Stimulated activated CD8-positive, alpha-beta memory T cell treated with anti-CD3 and anti-CD28 coated beads, Interleukin-12 subunit alpha, Interleukin-12 subunit beta, amount 100 ng/mL, for 1 hour (primary cell): ENCODE results near the gene ARID4B.
A peak's percentile ranks its signal among the peaks of the same experiment; 100 is the strongest.
"Not testable (repeated sequence)": the region's sequence is repeated elsewhere in the genome, so short reads cannot be mapped to it uniquely, and the experiment has no call there.

Experiments
- DNase-seq: peaks from one replicate; pipeline ENCODE4 v3.0.0-alpha.2; 2020; ENCODE audit warnings: low read depth

ARID4B gene, protein sequence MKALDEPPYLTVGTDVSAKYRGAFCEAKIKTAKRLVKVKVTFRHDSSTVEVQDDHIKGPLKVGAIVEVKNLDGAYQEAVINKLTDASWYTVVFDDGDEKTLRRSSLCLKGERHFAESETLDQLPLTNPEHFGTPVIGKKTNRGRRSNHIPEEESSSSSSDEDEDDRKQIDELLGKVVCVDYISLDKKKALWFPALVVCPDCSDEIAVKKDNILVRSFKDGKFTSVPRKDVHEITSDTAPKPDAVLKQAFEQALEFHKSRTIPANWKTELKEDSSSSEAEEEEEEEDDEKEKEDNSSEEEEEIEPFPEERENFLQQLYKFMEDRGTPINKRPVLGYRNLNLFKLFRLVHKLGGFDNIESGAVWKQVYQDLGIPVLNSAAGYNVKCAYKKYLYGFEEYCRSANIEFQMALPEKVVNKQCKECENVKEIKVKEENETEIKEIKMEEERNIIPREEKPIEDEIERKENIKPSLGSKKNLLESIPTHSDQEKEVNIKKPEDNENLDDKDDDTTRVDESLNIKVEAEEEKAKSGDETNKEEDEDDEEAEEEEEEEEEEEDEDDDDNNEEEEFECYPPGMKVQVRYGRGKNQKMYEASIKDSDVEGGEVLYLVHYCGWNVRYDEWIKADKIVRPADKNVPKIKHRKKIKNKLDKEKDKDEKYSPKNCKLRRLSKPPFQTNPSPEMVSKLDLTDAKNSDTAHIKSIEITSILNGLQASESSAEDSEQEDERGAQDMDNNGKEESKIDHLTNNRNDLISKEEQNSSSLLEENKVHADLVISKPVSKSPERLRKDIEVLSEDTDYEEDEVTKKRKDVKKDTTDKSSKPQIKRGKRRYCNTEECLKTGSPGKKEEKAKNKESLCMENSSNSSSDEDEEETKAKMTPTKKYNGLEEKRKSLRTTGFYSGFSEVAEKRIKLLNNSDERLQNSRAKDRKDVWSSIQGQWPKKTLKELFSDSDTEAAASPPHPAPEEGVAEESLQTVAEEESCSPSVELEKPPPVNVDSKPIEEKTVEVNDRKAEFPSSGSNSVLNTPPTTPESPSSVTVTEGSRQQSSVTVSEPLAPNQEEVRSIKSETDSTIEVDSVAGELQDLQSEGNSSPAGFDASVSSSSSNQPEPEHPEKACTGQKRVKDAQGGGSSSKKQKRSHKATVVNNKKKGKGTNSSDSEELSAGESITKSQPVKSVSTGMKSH (N-terminal part only)

DNA sequence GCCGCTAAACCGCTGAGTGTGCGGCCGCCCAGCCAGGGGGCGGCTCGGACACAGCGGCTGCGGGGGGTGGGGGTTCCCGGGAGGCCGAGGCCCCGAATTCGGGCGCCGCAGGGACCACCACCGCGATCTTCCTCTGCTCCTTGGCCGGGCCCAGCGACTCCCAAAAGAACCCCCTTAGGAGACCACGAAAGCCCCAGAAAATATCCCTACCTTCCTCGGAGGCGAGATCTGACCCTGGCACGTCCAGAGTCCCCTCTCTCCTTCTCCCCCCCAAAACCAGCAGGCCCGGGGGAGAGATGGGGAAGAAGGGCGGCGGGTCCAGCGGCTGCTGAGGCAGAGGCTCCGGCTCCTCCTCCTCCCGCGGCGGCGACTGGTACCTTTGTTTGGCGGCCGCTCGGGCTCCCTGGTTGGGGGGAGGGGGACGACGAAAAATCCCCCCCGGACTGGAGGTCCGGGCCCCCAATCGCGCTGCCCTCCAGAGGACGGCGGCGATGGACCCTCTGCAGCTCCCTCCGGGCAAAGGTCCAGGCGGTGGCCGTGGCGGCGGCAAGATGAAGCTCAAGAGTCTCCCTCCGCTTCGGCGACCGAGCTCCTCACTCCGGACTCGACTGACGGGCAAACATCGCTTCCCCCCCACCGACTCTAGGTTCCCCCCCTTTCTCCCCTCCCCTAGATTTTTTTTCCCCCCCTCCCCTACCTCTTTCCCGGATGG is at the start of gene ARID4B:
Gene ARID4B (minus strand): TSS at position 621 of the 712 bp plus-strand sequence. CDS start 1,260 bp downstream, outside the sequence.
- no peak for DNase-seq

DNA sequence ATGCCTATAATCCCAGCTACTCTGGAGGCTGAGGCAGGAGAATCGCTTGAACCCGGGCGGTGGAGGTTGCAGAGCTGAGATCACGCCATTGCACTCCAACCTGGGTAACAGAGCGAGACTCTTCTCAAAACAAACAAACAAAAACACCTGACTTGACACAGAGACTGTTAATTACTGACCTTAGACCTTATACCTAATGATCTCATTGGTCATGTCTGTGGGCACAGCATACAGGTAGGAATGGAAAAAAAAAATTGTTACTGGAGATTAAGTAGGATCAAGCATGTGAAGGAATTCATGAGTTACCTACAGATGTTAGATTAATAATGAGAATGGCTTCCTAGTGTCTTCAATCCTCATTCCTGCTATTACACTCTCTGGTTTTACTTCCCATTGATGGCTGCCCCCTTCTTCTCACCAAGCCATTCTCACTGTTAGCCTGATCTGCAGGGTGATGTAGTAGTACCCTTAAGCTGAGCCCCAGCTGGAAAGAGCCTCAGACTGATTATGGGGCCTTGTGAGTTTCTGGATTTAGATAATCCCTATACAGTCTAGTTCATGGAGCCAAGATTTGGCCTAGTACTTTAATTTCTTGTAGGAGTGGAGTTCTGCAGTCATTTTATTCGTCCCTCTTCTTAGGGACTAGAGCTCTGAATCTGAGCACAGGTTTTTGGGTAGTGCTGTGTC is 48.1 kb upstream of the ARID4B start:
- DNase-seq: no peak

DNA sequence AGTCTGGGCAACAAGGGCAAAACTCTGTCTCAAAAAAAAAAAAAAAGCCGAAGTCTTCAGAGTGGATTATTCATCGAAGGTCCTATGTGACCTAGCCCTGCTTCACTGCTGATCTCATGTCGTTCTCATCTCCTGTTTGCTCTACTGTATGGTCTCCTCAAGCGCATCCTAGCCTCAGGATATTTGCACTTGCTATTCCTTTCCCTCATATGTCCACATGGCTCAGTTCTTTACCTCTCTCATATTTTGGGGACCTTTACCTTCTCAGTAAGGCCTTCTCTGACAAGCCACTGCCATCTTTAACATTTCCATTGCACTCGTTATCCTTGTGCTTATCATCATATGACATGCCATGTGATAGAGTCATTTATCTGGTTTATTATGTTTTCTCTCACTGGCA is 41.8 kb upstream of the ARID4B start:
- no peak for DNase-seq

DNA sequence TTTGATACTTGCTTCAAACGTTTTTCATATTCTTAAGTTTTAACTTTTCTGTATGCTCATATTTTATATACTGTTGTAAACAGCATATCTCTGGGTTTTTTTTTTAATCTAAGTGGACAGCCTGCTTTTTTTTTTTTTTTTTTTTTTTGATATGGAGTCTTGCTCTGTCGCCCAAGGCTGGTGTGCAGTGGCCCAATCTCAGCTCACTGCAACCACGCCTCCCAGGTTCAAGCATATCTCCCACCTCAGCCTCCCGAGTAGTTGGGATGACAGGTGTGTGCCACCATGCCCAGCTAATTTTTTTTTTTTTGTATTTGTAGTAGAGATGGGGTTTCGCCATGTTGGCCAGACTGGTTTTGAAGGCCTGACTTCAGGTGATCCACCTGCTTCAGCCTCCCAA is 40.4 kb upstream of the ARID4B start:
- DNase-seq: no peak

DNA sequence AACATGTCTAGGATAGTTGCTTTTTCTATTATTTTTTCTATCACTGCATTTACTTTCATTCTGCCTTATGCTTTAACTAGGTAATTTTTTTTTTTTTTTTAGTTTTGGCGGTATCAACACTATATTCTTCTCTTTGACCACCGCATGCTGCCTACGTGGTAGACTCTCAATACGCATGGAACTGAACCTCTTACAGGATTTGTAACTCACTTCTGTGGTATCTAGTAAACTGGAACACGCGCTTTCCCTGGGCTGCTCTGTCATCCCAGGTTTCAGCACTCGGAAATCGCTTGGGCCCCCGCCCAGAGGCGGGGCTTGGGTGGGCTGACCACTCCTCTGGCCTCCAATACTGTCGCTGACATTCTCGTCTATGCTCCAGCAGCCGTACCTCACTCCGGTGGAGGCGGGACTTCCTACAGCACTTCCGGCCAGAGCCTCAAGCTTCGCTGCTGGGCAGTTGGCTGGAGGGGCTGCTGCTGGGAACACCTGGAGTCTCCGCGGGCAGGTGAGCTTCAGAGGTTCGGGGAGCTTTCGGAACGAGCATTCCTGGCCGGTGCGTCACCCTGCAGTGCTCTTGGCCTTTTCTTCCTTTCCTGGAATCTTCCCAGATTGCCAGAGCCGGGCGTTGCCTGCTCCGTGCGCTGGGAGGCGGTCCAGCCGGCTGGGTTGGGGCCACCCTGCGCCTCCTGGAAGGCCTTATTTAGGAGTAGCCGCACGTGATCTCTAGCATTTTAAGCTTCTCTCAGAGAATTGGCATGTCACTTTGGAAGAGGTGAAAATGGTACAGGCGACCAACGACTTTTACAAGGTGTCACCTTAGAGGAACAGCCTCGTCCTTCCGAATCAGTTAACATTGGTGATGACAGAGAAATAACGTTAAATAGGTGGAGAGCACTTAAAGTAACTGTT is 39.3 kb upstream of the ARID4B start, which contains the start of gene TBCE:
Gene TBCE (plus strand): TSS at position 428 of the 909 bp plus-strand sequence. CDS start 12,623 bp downstream, outside the sequence.
- peak; percentile 71 for DNase-seq

GRCh38 chr1:235366286-235366685 is 38.3 kb upstream of the ARID4B start:
- no peak for DNase-seq

DNA sequence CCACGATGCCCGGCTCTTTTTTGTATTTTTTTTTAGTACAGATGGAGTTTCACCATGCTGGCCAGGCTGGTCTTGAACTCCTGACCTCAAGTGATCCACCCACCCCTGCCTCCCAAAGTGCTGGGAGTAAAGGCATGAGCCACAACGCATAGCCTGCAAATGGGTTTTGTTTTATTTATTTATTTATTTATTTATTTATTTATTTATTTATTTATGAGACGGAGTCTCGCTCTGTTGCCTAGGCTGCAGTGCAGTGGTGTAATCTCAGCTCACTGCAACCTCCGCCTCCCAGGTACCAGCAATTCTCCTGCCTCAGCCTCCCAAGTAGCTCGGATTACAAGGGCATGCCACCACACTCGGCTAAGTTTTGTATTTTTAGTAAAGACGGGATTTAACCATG is 36.2 kb upstream of the ARID4B start:
- not testable (repeated sequence) for DNase-seq

DNA sequence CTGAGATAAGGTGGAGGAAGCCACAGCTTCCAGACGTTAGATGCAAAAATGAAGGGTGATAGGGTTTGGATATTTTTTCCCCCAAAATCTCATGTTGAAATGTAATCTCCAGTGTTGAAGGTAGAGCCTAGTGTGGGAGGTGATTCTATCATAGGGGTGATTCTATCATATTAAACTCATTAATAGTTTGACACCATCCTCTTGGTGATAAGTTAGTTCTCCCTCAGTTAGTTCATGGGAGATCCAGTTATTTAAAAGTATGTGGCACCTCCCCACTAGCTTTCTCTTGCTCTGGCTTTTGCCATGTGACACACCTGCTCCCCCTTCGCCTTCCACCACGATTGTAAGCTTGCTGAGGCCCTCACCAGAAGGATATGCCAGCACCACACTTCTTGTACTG is 30.9 kb upstream of the ARID4B start:
- no peak for DNase-seq

DNA sequence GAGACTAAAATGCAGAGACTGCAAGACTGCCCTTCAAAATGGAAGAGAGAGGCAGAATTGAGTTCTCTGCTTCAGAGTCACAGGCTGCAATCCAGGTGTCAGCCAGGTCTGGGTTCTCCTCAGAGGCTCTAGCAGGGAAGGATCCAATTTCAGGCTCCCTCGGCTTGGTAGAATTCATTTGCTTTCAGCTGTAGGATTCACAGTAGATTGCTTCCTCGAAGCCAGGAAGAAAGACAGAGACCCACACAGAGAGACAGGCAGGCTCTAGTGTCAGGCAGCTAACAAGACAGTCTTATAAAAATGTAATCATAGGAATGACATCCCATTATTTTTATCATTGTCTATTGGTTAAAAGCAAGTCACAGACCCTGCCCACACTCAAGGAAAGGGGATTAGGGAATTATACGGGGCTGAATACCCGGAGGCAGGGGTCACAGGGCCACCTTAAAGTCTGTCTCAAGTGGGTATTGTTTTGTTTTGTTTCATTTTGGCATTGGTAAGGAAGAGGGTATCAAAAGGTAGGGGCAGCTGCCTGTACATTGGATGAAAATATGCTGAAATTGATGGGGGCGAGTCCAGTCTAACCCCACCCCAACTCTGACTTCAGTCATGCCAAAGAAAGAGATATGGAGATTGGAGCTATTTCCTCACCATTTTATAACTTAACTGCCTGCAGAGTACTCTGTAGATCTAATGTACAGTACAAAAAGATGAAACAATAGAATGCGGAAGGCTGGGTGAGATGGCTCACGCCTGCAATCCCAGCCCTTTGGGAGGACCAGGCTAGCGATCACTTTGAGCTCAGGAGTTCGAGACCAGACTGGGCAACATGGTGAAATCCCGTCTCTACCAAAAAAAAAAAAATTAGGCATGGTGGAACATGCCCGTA is 29.8 kb upstream of the ARID4B start:
- DNase-seq: no peak

DNA sequence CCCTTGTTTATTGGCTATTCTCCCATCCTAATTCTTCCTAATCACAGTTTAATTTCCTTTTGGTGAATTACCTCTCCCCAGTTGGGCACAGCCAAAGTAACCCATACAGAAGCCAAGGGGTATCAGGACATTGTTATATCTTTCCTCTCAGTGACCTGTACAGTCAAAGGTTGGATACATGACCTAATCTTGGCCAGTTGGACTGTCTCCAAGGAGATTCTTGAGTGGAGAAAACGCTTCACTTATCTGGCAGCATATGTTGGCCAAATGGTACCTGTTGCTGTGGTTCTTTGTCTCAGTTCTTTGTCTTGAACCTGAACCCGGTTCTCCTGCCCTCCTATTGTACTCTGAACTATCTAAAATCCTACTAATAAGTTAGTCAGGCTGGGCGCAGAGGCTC is 23.9 kb upstream of the ARID4B start:
- DNase-seq: no peak

DNA sequence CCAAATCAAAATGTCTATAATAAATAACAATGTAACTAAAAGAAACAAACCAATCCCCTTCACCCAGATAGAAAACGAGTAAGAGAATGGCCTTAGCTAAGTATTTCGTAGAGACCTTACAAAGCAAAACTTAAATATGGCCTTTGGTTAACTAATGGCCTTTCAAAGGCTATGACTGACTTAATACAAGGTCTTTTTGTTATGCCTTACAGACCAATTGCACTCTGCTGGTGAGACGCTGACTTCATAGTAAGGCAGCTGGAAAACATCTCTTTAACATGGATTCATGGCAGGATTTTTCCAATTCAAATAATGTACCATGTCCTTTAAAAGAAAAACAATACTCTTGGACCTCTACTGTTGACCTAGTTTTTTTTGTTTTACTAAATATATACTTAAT is 23.5 kb upstream of the ARID4B start:
- no peak for DNase-seq

- no peak for DNase-seq
These were observed 15.7 kb upstream of the ARID4B start for GRCh38 chr1:235343726-235344125.

- DNase-seq: no peak
These were observed 14.5 kb upstream of the ARID4B start for GRCh38 chr1:235342471-235342870.

DNA sequence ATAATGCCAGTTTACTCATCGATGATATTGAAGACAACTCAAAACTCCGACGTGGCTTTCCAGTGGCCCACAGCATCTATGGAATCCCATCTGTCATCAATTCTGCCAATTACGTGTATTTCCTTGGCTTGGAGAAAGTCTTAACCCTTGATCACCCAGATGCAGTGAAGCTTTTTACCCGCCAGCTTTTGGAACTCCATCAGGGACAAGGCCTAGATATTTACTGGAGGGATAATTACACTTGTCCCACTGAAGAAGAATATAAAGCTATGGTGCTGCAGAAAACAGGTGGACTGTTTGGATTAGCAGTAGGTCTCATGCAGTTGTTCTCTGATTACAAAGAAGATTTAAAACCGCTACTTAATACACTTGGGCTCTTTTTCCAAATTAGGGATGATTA is 14.1 kb upstream of the ARID4B start:
- DNase-seq: no peak

GRCh38 chr1:235341334-235341733 is 13.4 kb upstream of the ARID4B start:
- no peak for DNase-seq

GRCh38 chr1:235339746-235340145 is 11.8 kb upstream of the ARID4B start:
- no peak for DNase-seq

DNA sequence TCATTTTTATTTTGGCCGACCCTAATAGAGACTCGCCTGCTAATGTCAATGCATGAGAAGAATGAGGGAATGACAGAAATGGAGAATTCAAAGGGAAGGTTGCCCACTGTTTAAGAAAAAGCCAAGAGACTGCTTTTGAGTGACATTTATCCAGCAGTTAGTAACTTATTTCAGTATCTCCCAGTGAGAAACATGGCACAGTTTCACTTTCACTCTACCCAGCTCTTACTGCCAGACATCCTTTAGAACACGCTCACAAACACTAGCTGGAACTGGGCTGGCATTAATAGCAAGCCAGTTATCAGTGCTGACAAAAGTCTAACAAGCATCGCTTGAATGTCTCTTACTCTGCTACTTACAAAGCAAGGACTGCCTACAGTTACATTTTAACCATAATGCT is 8.9 kb upstream of the ARID4B start:
- DNase-seq: no peak

GRCh38 chr1:235331401-235331800 is 3.4 kb upstream of the ARID4B start:
- no peak for DNase-seq

GRCh38 chr1:235330918-235331285 is 2.9 kb upstream of the ARID4B start:
- no peak for DNase-seq
